Measurements from ENCODE around the gene STX3.

DNA sequence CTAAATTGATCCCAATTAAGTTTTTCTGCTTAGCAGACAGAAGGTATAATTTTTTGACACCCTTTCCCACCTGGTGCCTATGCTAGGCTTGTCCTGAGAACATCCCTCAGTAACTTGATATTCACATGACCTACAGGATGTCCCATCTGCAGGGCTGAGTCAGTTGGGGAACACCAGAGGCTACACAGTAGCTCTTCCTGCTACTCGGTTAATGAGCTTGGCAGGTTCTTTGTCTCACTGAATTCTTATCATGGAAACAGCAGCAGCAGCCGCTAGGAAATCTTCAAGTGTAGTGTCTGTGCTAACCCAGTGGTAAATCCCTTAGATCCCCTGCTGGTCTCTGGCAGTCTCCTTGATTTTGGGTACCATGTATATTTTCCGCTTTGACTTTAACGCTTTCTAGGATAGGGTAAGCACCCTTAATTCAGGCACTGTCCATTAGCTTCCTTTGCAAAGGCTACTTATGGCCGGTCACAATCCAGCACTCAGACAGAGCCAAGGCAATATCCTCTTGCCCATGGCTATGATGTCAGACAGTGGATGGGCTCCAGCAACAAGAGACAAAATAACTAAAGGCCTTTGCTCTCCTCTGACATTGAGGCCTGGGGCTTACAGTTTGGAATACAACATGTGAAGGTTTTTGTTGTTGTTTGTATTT lies 46.9 kb downstream of the STX3 start:
- TF ChIP-seq SMC3 (conservative IDR thresholded peaks at IDR 0.05; ENCODE audit: poor library complexity): no peak
- TF ChIP-seq, protein P1, sequence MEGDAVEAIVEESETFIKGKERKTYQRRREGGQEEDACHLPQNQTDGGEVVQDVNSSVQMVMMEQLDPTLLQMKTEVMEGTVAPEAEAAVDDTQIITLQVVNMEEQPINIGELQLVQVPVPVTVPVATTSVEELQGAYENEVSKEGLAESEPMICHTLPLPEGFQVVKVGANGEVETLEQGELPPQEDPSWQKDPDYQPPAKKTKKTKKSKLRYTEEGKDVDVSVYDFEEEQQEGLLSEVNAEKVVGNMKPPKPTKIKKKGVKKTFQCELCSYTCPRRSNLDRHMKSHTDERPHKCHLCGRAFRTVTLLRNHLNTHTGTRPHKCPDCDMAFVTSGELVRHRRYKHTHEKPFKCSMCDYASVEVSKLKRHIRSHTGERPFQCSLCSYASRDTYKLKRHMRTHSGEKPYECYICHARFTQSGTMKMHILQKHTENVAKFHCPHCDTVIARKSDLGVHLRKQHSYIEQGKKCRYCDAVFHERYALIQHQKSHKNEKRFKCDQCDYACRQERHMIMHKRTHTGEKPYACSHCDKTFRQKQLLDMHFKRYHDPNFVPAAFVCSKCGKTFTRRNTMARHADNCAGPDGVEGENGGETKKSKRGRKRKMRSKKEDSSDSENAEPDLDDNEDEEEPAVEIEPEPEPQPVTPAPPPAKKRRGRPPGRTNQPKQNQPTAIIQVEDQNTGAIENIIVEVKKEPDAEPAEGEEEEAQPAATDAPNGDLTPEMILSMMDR (IDR thresholded peaks at IDR 0.05; ENCODE audit: poor library complexity, severe bottlenecking): no peak
- TF ChIP-seq TAF1 (IDR thresholded peaks at IDR 0.05; ENCODE audit: low read depth): no peak

Data from neural cell (in vitro differentiated cells).